Measurements from ENCODE around the gene WSCD1. TPM values are rescaled to one million over a fixed set of nuclear protein-coding genes. Genes with fewer than 3 reads are reported as not detected.
A peak's percentile ranks its signal among the peaks of the same experiment; 100 is the strongest.

Gene WSCD1
- total and polyA plus RNA-seq, 4 donors = 1.2 to 10.7 (median 5.0) TPM

DNA sequence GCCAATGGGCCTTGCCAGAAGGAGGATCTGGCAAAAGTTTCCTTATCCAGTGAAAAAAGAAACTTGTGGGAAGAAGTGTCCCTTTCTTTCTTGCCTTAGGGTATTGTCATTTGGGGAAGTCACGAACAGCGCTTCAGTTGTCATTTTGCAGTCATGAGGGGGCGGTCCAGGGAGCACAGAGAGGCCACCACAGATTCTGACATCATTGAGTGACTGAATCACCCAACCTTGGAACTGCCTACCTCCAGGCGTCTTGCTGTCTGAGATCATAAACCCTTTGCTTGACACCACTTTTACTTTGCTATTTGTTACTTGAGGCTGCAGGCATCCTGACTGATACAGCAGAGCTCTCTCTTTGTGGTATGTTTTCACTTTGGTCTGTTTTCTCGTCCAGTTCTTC, 3.1 kb upstream of the WSCD1 start:
- Histone ChIP-seq H3K4me3 (ENCODE audit: low read length in 2 of 2) (no peak overlapping the region), H3K27ac (ENCODE audit: low read depth in 1 of 2, low read length in 2 of 2) (no peak overlapping the region), H3K4me1 (ENCODE audit: control insufficient read depth in 1 of 2, insufficient read depth in 2 of 2, low read length in 2 of 2) (no peaks in the 10 kb centered on the region), H3K9me3 (ENCODE audit: control insufficient read depth, low read length) (no peaks in the 10 kb centered on the region), H3K36me3 (ENCODE audit: control insufficient read depth in 1 of 2, insufficient read depth in 2 of 2, low read length in 1 of 2) (no peaks in the 10 kb centered on the region), H3K27me3 (ENCODE audit: control insufficient read depth in 1 of 2, insufficient read depth in 2 of 2, low read length in 1 of 2) (no peaks in the 10 kb centered on the region)
- intact Hi-C loops (cut with DNase I) = no loop called here
- 64 to 71% methylated on average over 5 of the region's 5 CpGs for WGBS, 2 donors
- no peak for ATAC-seq (ENCODE audit: low FRiP score)
- no peak for DNase-seq

- no peaks in the 10 kb centered on the region for H3K4me1 ChIP-seq (ENCODE audit: control insufficient read depth in 1 of 2, insufficient read depth in 2 of 2, low read length in 2 of 2)
- no peak overlapping the region for H3K27ac ChIP-seq (ENCODE audit: low read depth in 1 of 2, low read length in 2 of 2)
- DNase-seq (no peak), ATAC-seq (ENCODE audit: low FRiP score) (no peak)
- intact Hi-C loops (cut with DNase I) = no loop called here
- H3K4me3 ChIP-seq (ENCODE audit: low read length in 2 of 2) = peak overlapping the region; percentile 57 to 72
- H3K9me3 ChIP-seq (ENCODE audit: control insufficient read depth, low read length) = no peaks in the 10 kb centered on the region
- no peaks in the 10 kb centered on the region for H3K27me3 ChIP-seq (ENCODE audit: control insufficient read depth in 1 of 2, insufficient read depth in 2 of 2, low read length in 1 of 2)
- H3K36me3 ChIP-seq (ENCODE audit: control insufficient read depth in 1 of 2, insufficient read depth in 2 of 2, low read length in 1 of 2) = no peaks in the 10 kb centered on the region
- 0 to 1% methylated on average over 29 to 70 of the region's 70 CpGs for WGBS, 2 donors
Observed at GRCh38 chr17:6070430-6070912, 292 bp downstream of the WSCD1 start.

GRCh38 chr17:6070913-6071511, 833 bp downstream of the WSCD1 start:
- H3K9me3 ChIP-seq (ENCODE audit: control insufficient read depth, low read length) = no peaks in the 10 kb centered on the region
- H3K4me3 ChIP-seq (ENCODE audit: low read length in 2 of 2) = peak overlapping the region; percentile 57 to 72
- ATAC-seq (ENCODE audit: low FRiP score) = no peak
- intact Hi-C loops (cut with DNase I) = no loop called here
- peak in 1 of 2 donors; percentile 73 for DNase-seq
- no peak overlapping the region for H3K27ac ChIP-seq (ENCODE audit: low read depth in 1 of 2, low read length in 2 of 2)
- no peaks in the 10 kb centered on the region for H3K27me3 ChIP-seq (ENCODE audit: control insufficient read depth in 1 of 2, insufficient read depth in 2 of 2, low read length in 1 of 2)
- 2% methylated on average over 39 of the region's 39 CpGs for WGBS, 2 donors
- H3K4me1 ChIP-seq (ENCODE audit: control insufficient read depth in 1 of 2, insufficient read depth in 2 of 2, low read length in 2 of 2) = no peaks in the 10 kb centered on the region
- no peaks in the 10 kb centered on the region for H3K36me3 ChIP-seq (ENCODE audit: control insufficient read depth in 1 of 2, insufficient read depth in 2 of 2, low read length in 1 of 2)

DNA sequence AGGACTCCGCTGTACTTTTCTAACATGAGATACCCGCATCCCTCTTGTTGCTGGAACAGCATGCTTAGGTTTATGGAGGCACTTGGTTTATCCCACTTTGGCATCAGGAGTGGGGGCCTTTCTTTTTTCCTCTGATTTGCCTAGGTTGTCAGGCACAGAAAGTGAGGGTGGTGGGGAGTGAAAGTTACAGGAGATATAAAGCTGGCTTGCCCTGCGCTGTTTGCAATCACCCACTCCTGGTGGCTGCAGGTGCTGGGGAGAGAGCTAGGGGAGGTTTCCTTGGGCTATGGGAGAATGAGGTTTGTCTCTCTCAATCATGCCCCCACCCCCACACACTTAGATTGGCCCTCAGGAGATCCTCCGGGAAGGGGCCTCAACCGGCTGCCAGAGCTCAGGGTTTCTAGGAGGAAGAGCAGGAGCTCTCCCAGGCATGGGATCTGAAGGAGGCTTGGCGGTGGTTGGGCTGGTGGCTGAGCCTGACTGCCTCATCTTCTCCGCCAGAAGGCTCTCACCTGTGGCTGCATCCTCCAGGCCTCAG, 1.4 kb downstream of the WSCD1 start:
- no peaks in the 10 kb centered on the region for H3K36me3 ChIP-seq (ENCODE audit: control insufficient read depth in 1 of 2, insufficient read depth in 2 of 2, low read length in 1 of 2)
- peak overlapping the region in 1 of 2 donors; percentile 72 for H3K4me3 ChIP-seq (ENCODE audit: low read length in 2 of 2)
- H3K27ac ChIP-seq (ENCODE audit: low read depth in 1 of 2, low read length in 2 of 2) = no peak overlapping the region
- intact Hi-C loops (cut with DNase I) = no loop called here
- DNase-seq (no peak), ATAC-seq (ENCODE audit: low FRiP score) (no peak)
- H3K9me3 ChIP-seq (ENCODE audit: control insufficient read depth, low read length) = no peaks in the 10 kb centered on the region
- H3K27me3 ChIP-seq (ENCODE audit: control insufficient read depth in 1 of 2, insufficient read depth in 2 of 2, low read length in 1 of 2) = no peaks in the 10 kb centered on the region
- 63 to 78% methylated on average over 7 of the region's 7 CpGs for WGBS, 2 donors
- H3K4me1 ChIP-seq (ENCODE audit: control insufficient read depth in 1 of 2, insufficient read depth in 2 of 2, low read length in 2 of 2) = no peaks in the 10 kb centered on the region

DNA sequence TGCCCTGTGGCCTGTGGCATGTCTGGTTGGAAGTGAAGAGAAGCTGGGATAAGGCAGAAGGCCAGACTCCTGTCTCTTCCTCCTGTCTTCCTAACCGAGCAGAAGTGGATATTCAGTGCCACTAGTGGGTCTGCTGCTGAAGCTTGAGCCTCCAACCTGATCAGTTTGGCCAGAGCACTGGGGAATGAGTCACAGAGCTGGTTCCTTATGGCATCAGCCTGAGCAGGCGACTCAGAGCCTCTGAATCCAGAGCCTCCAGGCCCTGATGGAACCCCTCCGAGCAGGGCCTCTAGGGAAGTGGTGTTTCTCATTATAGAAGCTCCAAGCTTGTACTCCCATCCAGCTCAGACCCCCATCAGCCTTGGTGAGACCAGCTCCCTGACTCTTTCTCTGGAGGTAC, 2.0 kb downstream of the WSCD1 start:
- H3K27me3 ChIP-seq (ENCODE audit: control insufficient read depth in 1 of 2, insufficient read depth in 2 of 2, low read length in 1 of 2) = no peaks in the 10 kb centered on the region
- ATAC-seq (ENCODE audit: low FRiP score) (no peak), DNase-seq (peak in 1 of 2 donors; percentile 46)
- H3K9me3 ChIP-seq (ENCODE audit: control insufficient read depth, low read length) = no peaks in the 10 kb centered on the region
- WGBS, 2 donors = 90 to 93% methylated on average over 3 of the region's 3 CpGs
- intact Hi-C loops (cut with DNase I) = no loop called here
- no peaks in the 10 kb centered on the region for H3K36me3 ChIP-seq (ENCODE audit: control insufficient read depth in 1 of 2, insufficient read depth in 2 of 2, low read length in 1 of 2)
- no peaks in the 10 kb centered on the region for H3K4me1 ChIP-seq (ENCODE audit: control insufficient read depth in 1 of 2, insufficient read depth in 2 of 2, low read length in 2 of 2)
- no peak overlapping the region for H3K4me3 ChIP-seq (ENCODE audit: low read length in 2 of 2)
- H3K27ac ChIP-seq (ENCODE audit: low read depth in 1 of 2, low read length in 2 of 2) = no peak overlapping the region

DNA sequence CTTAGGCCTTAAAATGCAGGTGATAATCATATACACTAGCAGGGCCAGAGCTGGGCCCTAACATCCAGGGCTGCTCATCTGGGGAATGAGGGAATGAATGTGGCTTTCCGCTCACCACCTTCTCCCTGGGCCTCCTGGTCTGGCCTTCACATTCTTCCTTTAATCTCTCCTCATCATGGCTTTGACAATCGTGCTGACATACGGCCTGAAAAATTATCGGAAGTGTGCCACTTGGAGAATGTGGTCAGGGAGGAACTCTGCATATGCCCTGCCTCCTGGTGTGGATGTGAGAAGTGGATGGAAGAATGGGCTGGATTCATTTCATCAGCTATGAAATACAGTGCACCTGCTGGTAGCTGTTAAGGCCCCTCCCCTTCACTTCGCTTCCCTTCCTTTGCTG, 2.4 kb downstream of the WSCD1 start:
- H3K9me3 ChIP-seq (ENCODE audit: control insufficient read depth, low read length) = no peaks in the 10 kb centered on the region
- no peak for ATAC-seq (ENCODE audit: low FRiP score)
- no peaks in the 10 kb centered on the region for H3K27me3 ChIP-seq (ENCODE audit: control insufficient read depth in 1 of 2, insufficient read depth in 2 of 2, low read length in 1 of 2)
- intact Hi-C loops (cut with DNase I) = no loop called here
- H3K4me1 ChIP-seq (ENCODE audit: control insufficient read depth in 1 of 2, insufficient read depth in 2 of 2, low read length in 2 of 2) = no peaks in the 10 kb centered on the region
- H3K36me3 ChIP-seq (ENCODE audit: control insufficient read depth in 1 of 2, insufficient read depth in 2 of 2, low read length in 1 of 2) = no peaks in the 10 kb centered on the region
- H3K4me3 ChIP-seq (ENCODE audit: low read length in 2 of 2) = no peak overlapping the region
- H3K27ac ChIP-seq (ENCODE audit: low read depth in 1 of 2, low read length in 2 of 2) = no peak overlapping the region
- DNase-seq = no peak
- 71 to 72% methylated on average over 5 of the region's 5 CpGs for WGBS, 2 donors

GRCh38 chr17:6073620-6074019, 3.4 kb downstream of the WSCD1 start:
- ATAC-seq (ENCODE audit: low FRiP score) (no peak), DNase-seq (no peak)
- H3K27ac ChIP-seq (ENCODE audit: low read depth in 1 of 2, low read length in 2 of 2) = no peak overlapping the region
- H3K36me3 ChIP-seq (ENCODE audit: control insufficient read depth in 1 of 2, insufficient read depth in 2 of 2, low read length in 1 of 2) = no peaks in the 10 kb centered on the region
- no peaks in the 10 kb centered on the region for H3K4me1 ChIP-seq (ENCODE audit: control insufficient read depth in 1 of 2, insufficient read depth in 2 of 2, low read length in 2 of 2)
- no peak overlapping the region for H3K4me3 ChIP-seq (ENCODE audit: low read length in 2 of 2)
- no peaks in the 10 kb centered on the region for H3K9me3 ChIP-seq (ENCODE audit: control insufficient read depth, low read length)
- intact Hi-C loops (cut with DNase I) = no loop called here
- WGBS, 2 donors = 86 to 89% methylated on average over 7 of the region's 7 CpGs
- H3K27me3 ChIP-seq (ENCODE audit: control insufficient read depth in 1 of 2, insufficient read depth in 2 of 2, low read length in 1 of 2) = no peaks in the 10 kb centered on the region

DNA sequence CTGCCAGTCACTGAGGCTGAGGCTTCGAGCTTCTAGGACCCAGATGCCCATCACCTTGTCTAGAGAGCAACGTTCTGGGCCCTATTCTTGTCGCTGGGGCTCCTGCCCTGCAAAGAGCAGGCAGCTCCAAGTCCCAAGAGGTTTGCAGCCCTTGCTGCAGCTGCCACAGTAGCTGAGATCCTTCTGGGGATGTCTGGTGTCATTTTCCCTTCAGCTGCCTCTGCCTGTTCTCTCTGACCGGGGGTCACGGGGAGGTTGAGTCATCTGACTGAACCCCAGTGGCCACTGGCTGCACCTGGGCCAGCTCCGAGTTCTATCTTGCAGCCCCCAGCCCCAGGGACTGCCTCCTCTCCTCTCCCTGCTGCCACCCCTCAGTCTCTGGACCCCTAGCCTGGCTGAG, 4.9 kb downstream of the WSCD1 start:
- Histone ChIP-seq H3K4me1 (ENCODE audit: control insufficient read depth in 1 of 2, insufficient read depth in 2 of 2, low read length in 2 of 2) (no peaks in the 10 kb centered on the region), H3K36me3 (ENCODE audit: control insufficient read depth in 1 of 2, insufficient read depth in 2 of 2, low read length in 1 of 2) (no peaks in the 10 kb centered on the region), H3K27ac (ENCODE audit: low read depth in 1 of 2, low read length in 2 of 2) (no peak overlapping the region), H3K4me3 (ENCODE audit: low read length in 2 of 2) (no peak overlapping the region), H3K9me3 (ENCODE audit: control insufficient read depth, low read length) (no peaks in the 10 kb centered on the region), H3K27me3 (ENCODE audit: control insufficient read depth in 1 of 2, insufficient read depth in 2 of 2, low read length in 1 of 2) (no peaks in the 10 kb centered on the region)
- intact Hi-C loops (cut with DNase I) = no loop called here
- WGBS, 2 donors = 51 to 59% methylated on average over 6 of the region's 6 CpGs
- no peak for DNase-seq
- ATAC-seq (ENCODE audit: low FRiP score) = no peak

DNA sequence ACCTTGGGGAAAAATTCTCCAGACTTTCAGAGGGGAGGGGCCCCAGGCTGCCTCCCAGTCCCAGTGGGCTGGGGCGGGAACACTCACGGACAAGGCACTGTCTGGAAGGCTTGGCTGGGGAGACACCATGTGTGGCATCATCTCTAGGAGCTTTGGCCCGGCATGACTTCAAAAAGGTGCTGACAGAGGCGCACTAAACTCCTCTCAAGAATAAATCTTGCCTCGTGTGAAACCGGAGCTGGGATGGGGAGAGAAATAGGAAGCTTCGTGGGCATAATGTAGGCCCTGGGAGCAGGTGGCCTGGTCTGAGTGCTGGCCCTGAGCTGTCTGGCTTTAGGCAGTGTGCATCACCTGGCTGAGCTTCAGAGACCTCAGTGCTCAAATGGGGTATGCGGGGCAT, 5.7 kb downstream of the WSCD1 start:
- intact Hi-C loops (cut with DNase I) = no loop called here
- no peaks in the 10 kb centered on the region for H3K36me3 ChIP-seq (ENCODE audit: control insufficient read depth in 1 of 2, insufficient read depth in 2 of 2, low read length in 1 of 2)
- 60 to 72% methylated on average over 8 of the region's 8 CpGs for WGBS, 2 donors
- DNase-seq = no peak
- H3K4me1 ChIP-seq (ENCODE audit: control insufficient read depth in 1 of 2, insufficient read depth in 2 of 2, low read length in 2 of 2) = no peaks in the 10 kb centered on the region
- no peak overlapping the region for H3K27ac ChIP-seq (ENCODE audit: low read depth in 1 of 2, low read length in 2 of 2)
- no peaks in the 10 kb centered on the region for H3K27me3 ChIP-seq (ENCODE audit: control insufficient read depth in 1 of 2, insufficient read depth in 2 of 2, low read length in 1 of 2)
- H3K4me3 ChIP-seq (ENCODE audit: low read length in 2 of 2) = no peak overlapping the region
- no peaks in the 10 kb centered on the region for H3K9me3 ChIP-seq (ENCODE audit: control insufficient read depth, low read length)
- no peak for ATAC-seq (ENCODE audit: low FRiP score)

Measured in aorta (tissue), 5 donors.